MM.1S (cell line): ENCODE data around the gene CRYBB2.

Experiments
- EZH2 ChIP-seq: fragments of 300-600 bp; sonication (generic); optimal IDR thresholded peaks from 2 replicates; pipeline ENCODE3; 2017; ENCODE audit warnings: low read depth, mild to moderate bottlenecking, antibody characterized with exemption, low read length, mixed read lengths
- EZH2phosphoT487 ChIP-seq: fragments of 300-600 bp; sonication (generic); IDR thresholded peaks from 2 replicates; pipeline ENCODE4 v1.6.1; 2018; ENCODE audit warnings: antibody characterized with exemption, low read length
- TF ChIP-seq, protein P1 (sequence below): fragments of 300-600 bp; sonication (generic); IDR thresholded peaks from 2 replicates; pipeline ENCODE4 v1.5.1; 2016; ENCODE audit warnings: antibody characterized with exemption, low read length, mixed read lengths

DNA sequence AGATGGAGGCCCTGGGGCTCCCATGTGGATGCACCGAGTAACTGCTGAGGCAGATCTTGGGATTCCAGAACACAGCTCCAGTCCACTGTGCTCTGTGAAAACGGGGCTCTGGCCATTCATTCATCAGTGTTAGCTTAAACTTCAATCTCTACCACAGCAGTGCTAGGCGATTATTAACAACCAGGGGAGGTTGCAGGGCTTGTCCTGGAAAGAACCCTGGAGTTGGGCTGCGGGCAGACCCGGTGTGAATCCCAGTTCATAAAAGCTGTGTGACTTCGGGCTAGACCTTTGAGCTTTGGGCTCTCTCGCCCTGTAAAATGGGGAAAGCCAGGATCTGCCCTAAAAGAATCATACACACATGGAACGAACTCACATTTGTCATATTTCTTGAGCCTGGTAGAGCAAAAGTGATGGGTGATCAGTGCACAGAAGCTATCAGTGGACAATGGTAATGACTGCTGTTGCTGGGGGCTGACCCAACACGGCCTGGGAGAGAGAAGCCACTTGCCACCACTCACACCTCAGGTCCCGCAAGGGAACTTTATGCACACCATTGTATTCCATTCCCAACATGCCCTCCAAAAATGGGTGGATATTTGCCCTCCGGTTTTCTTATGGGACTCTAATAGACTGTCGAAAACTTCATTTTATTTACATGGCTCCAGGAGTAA, 35.4 kb upstream of the CRYBB2 start:
- no peak for TF ChIP-seq EZH2
- TF ChIP-seq, protein P1, sequence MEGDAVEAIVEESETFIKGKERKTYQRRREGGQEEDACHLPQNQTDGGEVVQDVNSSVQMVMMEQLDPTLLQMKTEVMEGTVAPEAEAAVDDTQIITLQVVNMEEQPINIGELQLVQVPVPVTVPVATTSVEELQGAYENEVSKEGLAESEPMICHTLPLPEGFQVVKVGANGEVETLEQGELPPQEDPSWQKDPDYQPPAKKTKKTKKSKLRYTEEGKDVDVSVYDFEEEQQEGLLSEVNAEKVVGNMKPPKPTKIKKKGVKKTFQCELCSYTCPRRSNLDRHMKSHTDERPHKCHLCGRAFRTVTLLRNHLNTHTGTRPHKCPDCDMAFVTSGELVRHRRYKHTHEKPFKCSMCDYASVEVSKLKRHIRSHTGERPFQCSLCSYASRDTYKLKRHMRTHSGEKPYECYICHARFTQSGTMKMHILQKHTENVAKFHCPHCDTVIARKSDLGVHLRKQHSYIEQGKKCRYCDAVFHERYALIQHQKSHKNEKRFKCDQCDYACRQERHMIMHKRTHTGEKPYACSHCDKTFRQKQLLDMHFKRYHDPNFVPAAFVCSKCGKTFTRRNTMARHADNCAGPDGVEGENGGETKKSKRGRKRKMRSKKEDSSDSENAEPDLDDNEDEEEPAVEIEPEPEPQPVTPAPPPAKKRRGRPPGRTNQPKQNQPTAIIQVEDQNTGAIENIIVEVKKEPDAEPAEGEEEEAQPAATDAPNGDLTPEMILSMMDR: no peak
- TF ChIP-seq EZH2phosphoT487: no peak
